B cell (primary cell): Measurements from ENCODE around the gene TRIM31. TPM values are rescaled to one million over a fixed set of nuclear protein-coding genes. Genes with fewer than 3 reads are reported as not detected.

Experiments
- ATAC-seq: fragments of 200-7000 bp; cut with Tn5 transposase; one replicate; pipeline ENCODE4 v1.10.0; 2021; ENCODE audit warnings: low read depth, mild to moderate bottlenecking, moderate number of reproducible peaks, moderate library complexity
- CTCF ChIA-PET: fragments of 350-600 bp; sonication (Branson Sonifier 250); formaldehyde crosslinking; loops from one replicate; lab custom pipeline; 2021; ENCODE audit warnings: antibody characterized with exemption, inconsistent platforms; lab: Charles Lee
- POLR2A ChIA-PET: fragments of 350-600 bp; sonication (Branson Sonifier 250); formaldehyde crosslinking; loops from one replicate; lab custom pipeline; 2021; ENCODE audit warnings: antibody characterized with exemption; lab: Charles Lee
- DNase-seq: peaks from one replicate; pipeline ENCODE4 v3.0.0; 2013
- H2AFZ ChIP-seq: 2 replicates; pipeline ENCODE4 v1.6.1; 2012; ENCODE audit warnings: mild to moderate bottlenecking, low read depth, low read length; ENCODE audit not compliant: insufficient read depth, poor library complexity, severe bottlenecking
- H3K27ac ChIP-seq, 2 donors: 1 replicate in 1 of 2; 2 replicates in 1 of 2; pipeline ENCODE4 v1.5.1; 2012 to 2013; ENCODE audit warnings: low read length in 2 of 2, mild to moderate bottlenecking in 2 of 2, moderate library complexity in 1 of 2
- H3K27me3 ChIP-seq, 4 experiments: fragments of 200-600 bp in 1 of 4; sonication (generic) in 1 of 4; replicated peaks in 1 of 4; 1 replicate in 2 of 4; 2 replicates in 2 of 4; pipeline versions ENCODE4 v1.6.1 to v1.7.0; 2013 to 2016; ENCODE audit warnings: low read length in 3 of 4, mild to moderate bottlenecking in 2 of 4, mixed read lengths in 1 of 4, moderate library complexity in 1 of 4; ENCODE audit not compliant: insufficient read depth in 4 of 4, control insufficient read depth in 3 of 4; ENCODE audit errors: control extremely low read depth in 1 of 4
- H3K36me3 ChIP-seq, 2 experiments: replicated peaks in 1 of 2; 1 replicate in 1 of 2; 2 replicates in 1 of 2; pipeline versions ENCODE4 v1.6.1 to v1.7.1; 2013; ENCODE audit warnings: low read length in 1 of 2; ENCODE audit not compliant: insufficient read depth in 2 of 2, control insufficient read depth in 1 of 2; ENCODE audit errors: control extremely low read depth in 1 of 2, extremely low read depth in 1 of 2
- H3K4me1 ChIP-seq, 2 donors: fragments of 200-600 bp in 1 of 2; sonication (generic) in 1 of 2; 1 replicate in 1 of 2; 2 replicates in 1 of 2; pipeline versions ENCODE4 v1.5.1 to v1.6.1; 2013 to 2017; ENCODE audit warnings: low read length in 2 of 2; ENCODE audit not compliant: control insufficient read depth in 2 of 2, insufficient read depth in 2 of 2
- H3K4me2 ChIP-seq: replicated peaks from 2 replicates; pipeline ENCODE3; 2012; ENCODE audit warnings: mild to moderate bottlenecking, low read depth, low read length; ENCODE audit not compliant: poor library complexity, severe bottlenecking
- H3K4me3 ChIP-seq, 5 experiments: fragments of 200-600 bp in 1 of 5; sonication (generic) in 1 of 5; 1 replicate in 3 of 5; 2 replicates in 2 of 5; pipeline versions ENCODE4 v1.5.1 to v1.7.0; 2011 to 2016; ENCODE audit warnings: low read length in 4 of 5, mild to moderate bottlenecking in 4 of 5, low read depth in 2 of 5, control low read depth in 1 of 5, moderate library complexity in 1 of 5; ENCODE audit not compliant: insufficient read depth in 1 of 5; ENCODE audit errors: control extremely low read depth in 1 of 5, extremely low read depth in 1 of 5
- H3K79me2 ChIP-seq: fragments of 200-600 bp; sonication (generic); one replicate; pipeline ENCODE4 v1.6.0; 2016; ENCODE audit warnings: low read length; ENCODE audit not compliant: control insufficient read depth, insufficient read depth
- H3K9ac ChIP-seq: fragments of 200-600 bp; sonication (generic); 2 replicates; pipeline ENCODE4 v1.6.1; 2017; ENCODE audit warnings: mild to moderate bottlenecking, low read length, moderate library complexity
- H3K9me3 ChIP-seq, 3 donors: one replicate each; pipeline versions ENCODE4 v1.6.1 to v1.7.1; 2013; ENCODE audit warnings: low read length in 2 of 3; ENCODE audit not compliant: control insufficient read depth in 2 of 3, insufficient read depth in 1 of 3; ENCODE audit errors: control extremely low read depth in 1 of 3
- H4K20me1 ChIP-seq: 2 replicates; pipeline ENCODE4 v1.6.0; 2012; ENCODE audit warnings: mild to moderate bottlenecking, low read length; ENCODE audit not compliant: insufficient read depth, control insufficient read depth, poor library complexity, severe bottlenecking
- H3K27ac Mint-ChIP-seq: one replicate; pipeline ENCODE4 v1.8.0; 2021; ENCODE audit warnings: mixed read lengths
- H3K27me3 Mint-ChIP-seq: one replicate; pipeline ENCODE4 v1.8.0; 2021; ENCODE audit warnings: mixed read lengths
- H3K4me1 Mint-ChIP-seq: one replicate; pipeline ENCODE4 v1.8.0; 2021; ENCODE audit warnings: mixed read lengths
- H3K4me3 Mint-ChIP-seq: one replicate; pipeline ENCODE4 v1.8.0; 2021; ENCODE audit warnings: mixed read lengths
- H3K9me3 Mint-ChIP-seq: one replicate; pipeline ENCODE4 v1.8.0; 2022; ENCODE audit warnings: mixed read lengths; ENCODE audit not compliant: insufficient read depth
- CTCF ChIP-seq: fragments of 200-600 bp; IDR thresholded peaks from one replicate; pipeline ENCODE4 v1.8.0; 2022; ENCODE audit warnings: antibody characterized with exemption, mild to moderate bottlenecking
- EZH2 ChIP-seq: IDR thresholded peaks from 2 replicates; pipeline ENCODE4 v1.6.1; 2012; ENCODE audit warnings: borderline replicate concordance, low read depth, mild to moderate bottlenecking, moderate library complexity, low read length; ENCODE audit not compliant: insufficient read depth, poor library complexity, severe bottlenecking
- WGBS: methylation state at CpG from one replicate; pipeline ENCODE4 v1.1.5; 2013; ENCODE audit warnings: missing lambda C conversion rate; ENCODE audit not compliant: insufficient coverage; 5-methylcytosine and 5-hydroxymethylcytosine counted together
- intact Hi-C: fragments of 100-400 bp; cut with micrococcal nuclease; formaldehyde crosslinking; loops from one replicate; pipeline ENCODE4 v1.10.0; 2022
- polyA plus RNA-seq: library from polyadenylated mRNA; depleted of rRNA; stranded (reverse); fragments of >200 nt; gene quantifications from 2 replicates; pipeline ENCODE4 v1.2.3, GENCODE V29; 2012
- total RNA-seq, 2 donors: library from RNA; stranded (reverse); fragments of 120-200 nt in 1 of 2; gene quantifications; 1 replicate in 1 of 2; 2 replicates in 1 of 2; pipeline versions ENCODE4 v1.2.3 to v1.2.4, GENCODE V29; 2013 to 2022

Gene TRIM31
- total and polyA plus RNA-seq, 2 donors (not counting 1 experiment from before 2014, with no cell fraction given): not detected

- peaks cover 3% of the 10 kb centered on the region for H3K4me1 Mint-ChIP-seq
- Histone ChIP-seq H2AFZ (no peak overlapping the region), H3K36me3 (no peaks in the 10 kb centered on the region), H3K4me2 (no peak overlapping the region), H3K79me2 (no peaks in the 10 kb centered on the region), H4K20me1 (no peaks in the 10 kb centered on the region), H3K4me3 (no peak overlapping the region), H3K9ac (no peak overlapping the region), H3K4me1 (peaks cover 3 to 4% of the 10 kb centered on the region in 2 donors), H3K9me3 (no peaks in the 10 kb centered on the region), H3K27me3 (peaks cover 0 to 36% (median 29%) of the 10 kb centered on the region in 4 experiments), H3K27ac (no peak overlapping the region)
- no peak for ATAC-seq
- H3K27me3 Mint-ChIP-seq: peaks cover 52% of the 10 kb centered on the region
- no peak overlapping the region for H3K27ac Mint-ChIP-seq
- DNase-seq: no peak
- no peak overlapping the region for H3K4me3 Mint-ChIP-seq
- ChIA-PET POLR2A (no interaction called here), CTCF (interaction anchor here (0.7 to 6.7 kb wide), 2 partner anchors 30 to 31 kb away, joined by 3 to 194 read pairs; no protein-coding TSS in a partner anchor)
- WGBS: no CpG with 5 or more reads among the region's 2 CpGs
- TF ChIP-seq EZH2 (no peak), CTCF (no peak)
- intact Hi-C loops: loop anchor here (10.0 kb wide), 1 partner anchor 120 kb away; no protein-coding TSS in a partner anchor
- H3K9me3 Mint-ChIP-seq: no peaks in the 10 kb centered on the region
Measured at GRCh38 chr6:30135147-30135546, 22.3 kb upstream of the TRIM31 start.

GRCh38 chr6:30131947-30132497, 19.1 kb upstream of the TRIM31 start:
- peaks cover 61% of the 10 kb centered on the region for H3K27me3 Mint-ChIP-seq
- ChIA-PET POLR2A (interaction anchor here (0.8 kb wide), 1 partner anchor 29 kb away, joined by 3 read pairs; no protein-coding TSS in a partner anchor), CTCF (interaction anchor here (0.6 to 6.7 kb wide), 18 partner anchors 9 to 394 kb away, joined by 3 to 194 read pairs (median 6); partner anchors contain the start of gene POLR1H)
- Histone ChIP-seq H3K4me2 (no peak overlapping the region), H3K36me3 (no peaks in the 10 kb centered on the region), H3K4me3 (no peak overlapping the region), H2AFZ (no peak overlapping the region), H3K27me3 (peaks cover 0 to 58% (median 48%) of the 10 kb centered on the region in 4 experiments), H4K20me1 (no peaks in the 10 kb centered on the region), H3K79me2 (no peaks in the 10 kb centered on the region), H3K9ac (no peak overlapping the region), H3K9me3 (peaks cover 0 to 6% (median 0%) of the 10 kb centered on the region in 3 donors), H3K27ac (no peak overlapping the region), H3K4me1 (peaks cover 13 to 18% of the 10 kb centered on the region in 2 donors)
- ATAC-seq: no peak
- intact Hi-C loops: loop anchor here (1.0 to 10.0 kb wide), 3 partner anchors 29 to 284 kb away; no protein-coding TSS in a partner anchor
- WGBS: no CpG with 5 or more reads among the region's 2 CpGs
- H3K27ac Mint-ChIP-seq: no peak overlapping the region
- H3K4me1 Mint-ChIP-seq: peaks cover 12% of the 10 kb centered on the region
- no peak overlapping the region for H3K4me3 Mint-ChIP-seq
- DNase-seq: no peak
- no peak for TF ChIP-seq EZH2
- TF ChIP-seq CTCF: no peak
- H3K9me3 Mint-ChIP-seq: no peaks in the 10 kb centered on the region
